Forelimb muscle (tissue), 1 donor: ENCODE data around the gene PHF13. TPM values are rescaled to one million over a fixed set of nuclear protein-coding genes. Genes with fewer than 3 reads are reported as not detected.
"Not testable (repeated sequence)": the region's sequence is repeated elsewhere in the genome, so short reads cannot be mapped to it uniquely, and the experiment has no call there.

Experiments
- DNase-seq: peaks from one replicate; pipeline ENCODE4 v3.0.0-alpha.2; 2013; ENCODE audit warnings: low read depth
- polyA plus RNA-seq: library from polyadenylated mRNA; unstranded; fragments of 120-200 nt; gene quantifications from one replicate; pipeline ENCODE4 v1.2.1, GENCODE V29; 2013; ENCODE audit not compliant: insufficient read length

Gene PHF13
- polyA plus RNA-seq, 1 donor: 18.4 TPM

DNA sequence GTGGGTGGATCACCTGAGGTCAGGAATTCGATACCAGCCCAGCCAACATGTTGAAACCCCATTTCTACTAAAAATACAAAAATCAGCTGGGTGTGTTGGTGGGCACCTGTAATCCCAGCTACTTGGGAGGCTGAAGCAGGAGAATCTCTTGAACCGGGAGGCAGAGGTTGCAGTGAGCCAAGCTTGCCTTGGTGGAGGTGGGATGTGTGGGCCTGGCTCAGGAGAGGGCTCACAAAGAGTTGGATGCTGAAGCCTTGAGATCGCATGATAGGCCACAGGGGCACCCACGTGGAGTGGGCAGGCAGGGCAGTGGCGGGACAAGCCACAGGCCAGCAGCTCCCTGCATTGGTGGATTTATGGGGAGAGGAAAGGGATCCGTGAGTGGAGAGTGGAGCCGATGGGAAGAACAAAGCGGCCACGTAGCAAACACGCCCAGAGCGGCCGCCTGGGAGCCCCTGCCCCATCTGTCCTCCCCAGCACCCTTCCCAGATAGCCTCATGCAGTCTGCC lies 15.5 kb downstream of the PHF13 start:
- no peak for DNase-seq

DNA sequence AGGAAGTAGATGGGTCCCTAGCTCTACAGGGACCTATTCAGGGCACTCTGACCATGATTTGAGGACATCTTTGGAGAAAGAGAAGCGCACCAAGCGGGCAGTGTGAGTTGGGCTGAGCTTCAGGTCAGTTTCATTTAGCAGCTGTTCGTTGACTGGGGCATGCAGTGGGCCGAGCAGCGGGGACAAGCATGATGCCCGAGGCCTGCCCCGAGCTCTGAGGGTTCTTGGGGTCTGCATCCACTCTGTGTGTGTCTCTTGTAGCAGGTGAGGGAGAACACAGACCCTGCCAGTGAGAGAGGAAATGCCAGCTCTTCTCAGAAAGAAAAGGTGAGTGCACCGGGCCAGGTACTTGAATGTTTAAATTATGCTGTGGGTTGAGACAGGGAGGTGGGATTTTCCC lies 16.5 kb downstream of the PHF13 start:
- DNase-seq: no peak

GRCh38 chr1:6631058-6631457 lies 17.5 kb downstream of the PHF13 start:
- no peak for DNase-seq

- DNase-seq: no peak
Measured at GRCh38 chr1:6632588-6633514, 19.3 kb downstream of the PHF13 start.

DNA sequence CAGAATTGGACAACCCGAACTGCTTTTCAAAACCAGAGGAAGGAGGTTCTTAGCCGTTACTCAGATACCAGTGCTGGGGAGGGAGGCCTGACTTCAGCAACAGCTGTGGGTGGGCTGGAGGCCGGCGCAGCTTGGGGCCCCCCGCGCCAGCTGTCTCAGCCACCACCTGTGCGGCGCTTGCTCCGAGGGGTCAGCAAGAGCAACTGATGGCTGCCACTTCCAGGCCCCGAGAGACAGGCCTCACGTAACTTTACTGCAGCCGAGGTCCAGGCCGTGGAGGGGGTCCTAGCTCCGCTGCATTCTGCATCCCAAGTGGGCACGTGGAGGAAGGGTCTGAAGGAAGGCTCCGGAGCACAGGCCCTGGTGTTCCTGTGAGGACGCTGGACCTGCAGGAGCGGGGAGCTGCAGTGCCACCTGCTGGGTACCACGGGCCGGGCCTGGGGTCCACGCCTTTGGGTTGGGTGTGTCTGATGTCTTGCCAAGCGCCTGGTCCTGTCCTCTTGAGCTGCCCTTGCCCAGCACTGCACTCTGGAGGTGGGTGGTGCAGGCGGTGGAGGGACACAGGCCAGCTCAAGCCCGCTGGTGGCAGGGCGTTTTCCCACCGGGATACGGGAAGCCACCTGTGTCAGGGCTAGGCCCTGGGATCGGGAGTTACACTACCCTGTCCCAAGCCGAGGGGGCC lies 21.0 kb downstream of the PHF13 start:
- no peak for DNase-seq

DNA sequence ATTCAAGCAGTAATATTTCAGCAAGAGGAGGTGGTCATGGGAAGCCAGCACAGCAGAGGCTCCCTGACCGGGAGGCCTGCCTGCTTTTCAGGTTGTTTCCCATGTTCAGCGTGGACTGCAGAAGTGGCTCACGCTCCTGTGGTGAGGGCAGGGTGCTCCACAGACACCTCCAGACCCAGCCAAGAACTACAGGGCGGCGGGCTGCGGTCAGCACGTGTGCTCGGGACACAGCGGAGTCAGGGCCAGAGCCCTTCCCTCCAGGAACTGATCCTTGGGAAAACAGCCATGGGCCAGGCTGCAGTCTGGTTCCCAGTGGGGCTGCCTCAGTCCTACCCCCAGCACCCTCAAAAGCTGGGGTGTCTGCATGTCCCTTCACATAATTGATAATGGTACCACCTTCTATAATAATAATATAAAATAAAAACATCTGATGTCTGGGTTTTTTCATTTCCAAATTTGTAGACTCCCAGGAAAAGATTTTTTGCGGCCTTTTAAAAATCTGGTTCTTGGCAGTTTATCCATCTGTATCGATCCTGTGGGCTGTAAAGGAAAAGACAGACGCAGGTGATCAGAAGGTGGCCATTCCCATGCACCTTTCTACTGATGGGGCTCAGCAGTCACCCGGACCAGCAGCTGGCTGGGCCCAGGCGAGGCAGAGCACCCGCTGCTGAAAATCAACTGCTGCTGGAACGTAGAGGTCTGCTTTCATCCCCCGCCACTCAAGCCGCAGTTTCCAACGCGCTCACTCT lies 21.8 kb downstream of the PHF13 start:
- no peak for DNase-seq

GRCh38 chr1:6635910-6636760 lies 22.6 kb downstream of the PHF13 start:
- DNase-seq: no peak

DNA sequence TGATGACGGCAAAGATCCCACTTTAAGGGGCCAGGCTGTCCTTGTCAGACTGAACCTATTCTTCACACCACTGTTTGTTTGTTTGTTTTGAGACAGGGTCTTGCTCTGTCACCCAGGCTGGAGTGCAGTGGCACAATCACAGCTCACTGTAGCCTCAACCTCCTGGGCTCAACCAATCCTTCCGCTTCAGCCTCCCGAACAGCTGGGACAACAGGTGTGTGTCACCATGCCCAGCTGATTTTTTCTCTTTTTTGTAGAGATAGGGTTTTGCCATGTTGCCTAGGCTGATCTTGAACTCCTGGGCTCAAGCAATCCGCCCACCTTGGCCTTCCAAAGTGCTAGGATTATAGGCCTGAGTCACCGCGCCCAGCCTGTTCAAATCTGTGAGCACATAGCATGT lies 23.2 kb downstream of the PHF13 start:
- DNase-seq: not testable (repeated sequence)

DNA sequence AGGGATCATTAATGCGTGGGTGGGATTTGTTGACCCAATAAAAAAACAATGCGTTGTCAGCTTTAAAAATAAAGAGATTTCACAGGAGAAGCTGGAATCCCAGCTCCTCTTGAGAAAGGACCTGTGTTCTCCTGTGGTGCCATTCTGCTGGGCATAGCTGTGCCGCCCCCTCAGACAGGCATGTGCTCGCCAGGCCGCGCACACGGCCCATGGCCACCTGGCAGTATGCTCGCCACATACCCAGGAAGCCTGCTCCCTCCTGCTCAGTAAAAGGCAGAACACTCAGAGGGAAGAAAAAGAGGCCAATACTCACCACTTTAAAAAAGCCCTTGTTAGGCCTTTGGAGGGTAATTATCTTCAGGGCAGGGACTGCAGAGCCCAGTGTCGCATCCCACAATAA lies 24.2 kb downstream of the PHF13 start:
- no peak for DNase-seq

DNA sequence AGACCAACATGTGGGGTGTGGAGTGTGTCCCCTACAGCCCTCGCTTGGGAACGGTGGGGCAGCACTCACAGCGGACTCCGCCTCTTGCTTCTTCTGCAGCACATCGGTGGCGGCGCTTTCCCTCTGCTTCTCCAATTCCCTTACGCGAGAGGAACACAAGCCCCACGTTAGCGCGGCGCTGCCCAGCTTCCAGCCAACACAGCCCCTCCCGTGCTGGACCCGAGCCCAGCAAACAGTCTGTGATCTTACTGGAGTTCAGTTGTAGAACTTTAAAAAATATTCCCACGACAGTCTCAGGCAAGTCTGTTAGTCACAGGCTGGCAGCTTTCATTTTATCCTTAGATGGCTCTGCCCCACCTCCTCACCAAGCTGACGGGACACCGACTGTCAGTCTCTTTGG lies 24.7 kb downstream of the PHF13 start:
- DNase-seq: peak; percentile 40

DNA sequence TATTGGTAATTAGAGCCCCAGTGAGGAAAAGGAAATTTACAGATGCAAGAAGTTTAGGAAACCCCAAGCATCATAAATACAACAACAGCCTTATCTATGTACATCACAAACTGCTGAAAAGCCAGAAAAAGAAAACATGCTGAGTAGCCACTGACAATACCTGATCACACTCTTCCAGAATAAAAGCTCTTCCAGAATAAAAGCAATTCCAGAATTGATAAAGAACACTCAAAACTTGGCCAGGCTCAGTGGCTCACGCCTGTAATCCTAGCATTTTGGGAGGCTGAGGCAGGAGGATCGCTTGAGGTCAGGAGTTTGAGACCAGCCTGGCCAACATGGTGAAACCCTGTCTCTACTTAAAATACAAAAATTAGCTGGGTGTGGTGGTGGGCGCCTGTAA lies 27.3 kb downstream of the PHF13 start:
- not testable (repeated sequence) for DNase-seq

GRCh38 chr1:6645018-6645417 lies 31.5 kb downstream of the PHF13 start:
- no peak for DNase-seq

DNA sequence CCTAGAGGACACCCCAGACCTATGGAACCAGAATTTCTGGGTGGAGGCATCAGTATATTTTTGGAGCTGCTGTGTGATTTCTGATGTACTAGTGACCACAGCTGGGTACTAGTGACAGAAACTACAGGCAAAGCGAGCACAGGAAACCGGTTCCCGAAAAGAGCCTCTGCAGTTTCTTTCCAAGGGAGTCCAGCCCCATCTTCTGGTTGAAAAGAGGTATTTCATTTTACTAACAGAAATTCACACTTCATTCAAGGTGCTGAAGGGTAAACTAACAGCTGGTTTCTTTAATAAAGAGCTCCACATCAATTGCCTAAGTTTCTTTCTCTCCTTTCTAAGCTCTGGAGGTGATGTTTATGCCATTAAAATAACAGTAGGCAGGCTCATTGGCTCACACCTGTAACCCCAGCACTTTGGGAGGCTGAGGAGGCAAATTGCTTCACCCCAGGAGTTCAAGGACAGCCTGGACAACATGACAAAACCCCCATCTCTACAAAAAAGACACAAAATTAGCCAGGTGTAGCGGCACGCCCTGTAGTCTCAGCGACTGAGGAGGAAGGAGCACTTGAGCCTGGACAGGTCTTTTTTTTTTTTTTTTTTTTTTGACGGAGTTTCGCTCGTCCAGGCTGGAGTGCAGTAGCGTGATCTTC lies 33.1 kb downstream of the PHF13 start:
- no peak for DNase-seq

DNA sequence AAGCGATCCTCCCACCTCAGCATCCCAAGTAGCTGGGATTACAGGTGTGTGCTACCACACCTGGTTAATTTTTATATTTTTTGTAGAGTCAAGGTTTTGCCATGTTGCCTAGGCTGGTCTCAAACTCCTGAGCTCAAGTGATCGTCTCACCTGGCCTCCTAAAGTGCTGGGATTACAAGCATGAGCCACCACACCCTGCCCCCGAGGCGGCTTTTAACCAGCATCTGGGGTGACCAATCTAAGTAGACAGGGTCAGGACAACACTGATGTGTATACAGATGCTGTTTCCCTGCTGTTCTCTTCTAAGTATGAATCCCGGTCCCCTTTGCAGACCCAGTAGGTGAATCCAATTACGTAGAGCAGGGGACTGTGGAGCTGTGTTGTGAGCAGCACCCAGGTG lies 35.0 kb downstream of the PHF13 start:
- DNase-seq: no peak

DNA sequence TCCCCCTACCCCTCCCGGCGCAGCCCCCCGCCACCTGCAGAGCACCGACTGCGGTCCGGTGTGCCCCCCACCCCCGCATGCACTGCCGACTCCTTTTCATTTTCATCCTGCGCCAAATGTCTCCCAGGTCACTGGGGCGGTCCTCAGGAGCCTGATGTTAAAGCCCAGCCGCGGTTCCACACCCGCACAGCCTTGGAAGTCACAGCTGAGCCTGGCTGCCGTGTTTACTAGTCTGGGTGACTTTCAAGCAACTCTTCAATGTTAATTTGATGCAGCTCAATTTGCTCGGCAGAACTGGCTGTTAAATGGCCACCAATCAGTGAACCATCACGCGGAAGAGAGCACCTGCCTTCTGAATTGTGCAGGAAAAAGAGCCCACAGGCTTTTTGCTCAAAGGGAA lies 38.4 kb downstream of the PHF13 start:
- DNase-seq: no peak

GRCh38 chr1:6652986-6653385 lies 39.5 kb downstream of the PHF13 start:
- no peak for DNase-seq

- no peak for DNase-seq
Measured at GRCh38 chr1:6653436-6654290, 40.1 kb downstream of the PHF13 start.

GRCh38 chr1:6657138-6657537 lies 43.6 kb downstream of the PHF13 start:
- DNase-seq: no peak

DNA sequence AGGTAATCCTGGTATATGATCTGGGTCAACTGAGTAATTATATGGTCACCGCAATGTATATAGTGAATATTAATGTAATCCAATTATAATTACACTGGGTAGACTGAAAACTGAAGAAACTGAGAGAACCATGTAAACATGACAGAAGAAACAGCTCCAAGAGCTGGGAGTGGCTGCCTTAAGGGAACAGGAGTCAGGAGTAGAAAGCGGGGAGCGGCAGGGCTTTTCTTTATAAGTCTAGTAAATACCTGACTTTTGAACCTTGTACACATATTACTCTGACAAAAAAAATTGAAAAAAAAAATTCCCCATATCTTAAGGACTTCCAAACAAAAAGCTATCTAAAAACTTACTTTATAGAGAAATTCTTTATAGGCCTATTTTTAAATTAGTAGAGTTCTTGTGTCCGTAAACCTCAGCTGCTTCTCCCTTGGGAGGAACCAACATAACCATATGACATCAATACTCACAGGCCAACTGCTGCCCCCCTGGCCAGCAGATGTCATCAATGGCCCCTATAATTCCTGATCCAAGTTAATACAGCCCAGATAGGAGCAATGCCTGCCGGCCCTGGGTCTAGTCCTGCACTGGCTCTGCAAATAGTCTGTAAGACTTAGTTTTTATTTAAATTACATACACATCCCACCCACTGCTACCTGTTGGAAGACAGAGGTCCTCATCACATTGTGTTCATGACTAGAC lies 45.0 kb downstream of the PHF13 start:
- no peak for DNase-seq
